IPS DF 4.7 (cell line): Measurements from ENCODE around the gene DUT.

Source experiments
- DNase-seq: peaks from one replicate; pipeline ENCODE4 v3.0.0-alpha.2; 2013; ENCODE audit warnings: low spot score; ENCODE audit errors: extremely low read depth

The DUT gene

DNA sequence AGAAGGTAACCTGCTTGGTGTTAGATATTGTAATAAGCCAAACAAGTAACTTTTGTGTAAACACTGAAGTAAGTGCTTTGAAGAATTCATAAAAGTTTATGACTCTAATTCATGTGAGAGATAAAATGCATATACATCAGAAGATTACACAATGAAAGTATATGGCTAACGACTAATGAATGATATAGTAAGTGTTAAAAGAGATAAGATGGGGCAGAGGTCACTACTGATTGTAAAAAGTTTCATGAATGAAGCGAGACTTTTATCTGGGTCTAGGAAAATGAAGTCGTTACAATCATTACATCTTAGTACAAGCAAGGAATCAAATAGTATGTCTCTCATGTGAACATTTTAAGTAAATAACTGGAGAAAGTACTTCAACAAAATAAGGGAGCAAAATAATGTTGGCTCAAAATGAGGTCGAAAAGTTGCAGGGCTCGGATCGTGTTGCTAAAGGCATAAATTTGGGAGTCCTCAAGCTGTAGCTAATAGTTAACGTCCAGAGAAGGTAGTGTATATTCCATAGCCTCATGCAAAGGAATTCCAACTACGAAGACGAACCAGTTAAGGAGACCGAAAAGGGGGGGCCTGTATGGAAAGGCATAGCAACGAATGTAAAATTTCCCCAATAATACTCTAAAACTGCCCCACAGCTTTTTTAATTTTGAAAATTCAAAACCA lies 984 bp upstream of the DUT start:
- no peak for DNase-seq

DNA sequence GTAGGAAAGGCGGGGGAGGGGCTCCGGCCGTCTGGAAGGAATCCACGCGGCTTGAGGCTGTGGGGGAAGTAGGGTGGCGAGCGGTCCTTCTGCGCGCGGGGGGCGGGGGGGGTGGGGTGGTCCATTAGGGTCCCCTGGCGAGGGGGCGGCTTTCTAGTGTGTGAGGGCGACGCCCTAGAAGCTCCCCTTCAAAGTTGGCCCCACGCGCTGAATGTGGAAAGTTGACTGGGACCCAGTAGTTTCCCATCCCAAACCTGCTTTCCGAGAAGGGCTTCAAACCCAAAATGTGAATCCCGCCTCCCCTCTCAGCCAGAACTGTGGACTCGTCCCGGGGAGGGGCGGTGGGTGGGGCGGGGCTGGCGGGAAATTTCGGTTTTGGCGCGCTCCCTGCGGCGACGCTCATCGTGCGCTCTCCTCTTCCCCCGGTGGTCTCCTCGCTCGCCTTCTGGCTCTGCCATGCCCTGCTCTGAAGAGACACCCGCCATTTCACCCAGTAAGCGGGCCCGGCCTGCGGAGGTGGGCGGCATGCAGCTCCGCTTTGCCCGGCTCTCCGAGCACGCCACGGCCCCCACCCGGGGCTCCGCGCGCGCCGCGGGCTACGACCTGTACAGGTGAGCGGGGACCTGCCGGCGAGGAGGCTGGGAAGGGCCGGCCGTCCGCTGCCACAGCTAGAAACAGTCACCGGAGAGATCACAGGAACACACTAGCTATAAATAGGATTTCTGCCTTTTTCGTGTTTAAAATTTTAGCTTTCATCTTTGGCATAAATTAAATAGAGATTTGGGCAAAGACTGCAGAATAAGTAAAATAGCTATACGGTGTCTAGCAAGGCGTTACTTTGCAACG lies 790 bp downstream of the DUT start:
- DNase-seq: no peak

DNA sequence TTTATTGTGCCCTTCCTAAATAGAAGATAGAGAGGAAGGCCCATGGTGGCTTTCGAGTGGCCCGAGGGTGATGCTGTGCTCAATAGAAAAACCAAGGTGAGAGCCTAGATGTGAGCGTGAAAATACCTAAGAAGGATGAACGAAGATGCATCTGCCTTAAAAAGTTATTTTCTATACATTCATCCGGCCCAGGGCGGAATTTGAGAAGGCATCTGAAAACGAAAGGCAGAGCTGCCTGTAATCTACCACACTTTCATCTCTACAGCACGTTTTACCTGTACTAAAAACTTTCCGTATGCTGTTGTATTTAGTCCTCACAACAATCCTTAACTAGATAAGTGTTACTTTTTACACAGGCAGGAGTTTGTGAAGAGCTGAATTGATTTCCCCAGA lies 1.4 kb downstream of the DUT start:
- DNase-seq: no peak

DNA sequence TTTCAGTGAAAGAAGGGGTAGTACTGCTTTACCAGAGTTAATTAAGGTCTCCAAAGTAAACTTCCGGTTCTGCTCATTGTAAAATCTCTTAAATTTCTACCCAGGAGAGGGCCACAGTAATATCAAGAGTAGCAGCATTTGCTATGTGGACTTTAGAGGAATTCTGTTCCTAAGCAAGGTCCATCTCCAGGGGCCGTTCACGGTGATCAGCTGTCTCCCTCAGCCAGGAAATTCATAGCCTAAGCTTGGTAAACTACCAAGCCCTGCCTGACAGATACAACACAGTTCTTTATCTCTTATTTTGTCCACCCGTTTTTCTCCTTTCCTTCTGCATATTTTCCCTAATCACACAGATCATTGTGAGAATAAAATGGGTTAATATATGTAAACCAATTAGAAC lies 2.3 kb downstream of the DUT start:
- DNase-seq: no peak

DNA sequence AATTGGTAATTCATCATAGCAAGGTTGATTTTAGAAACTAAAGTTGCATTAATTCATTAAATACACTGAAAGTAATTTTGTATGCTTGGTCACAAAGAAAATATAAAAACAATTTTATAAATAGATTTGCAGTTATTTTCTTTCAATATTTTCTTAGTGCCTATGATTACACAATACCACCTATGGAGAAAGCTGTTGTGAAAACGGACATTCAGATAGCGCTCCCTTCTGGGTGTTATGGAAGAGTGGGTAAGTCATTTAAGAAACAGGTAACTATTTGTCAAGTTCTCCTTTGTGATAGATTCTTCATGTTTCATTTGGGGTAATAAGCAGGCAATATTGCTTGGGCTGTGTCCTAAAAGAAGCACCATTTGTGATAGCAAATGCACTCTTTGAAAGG lies 3.0 kb downstream of the DUT start:
- DNase-seq: no peak

DNA sequence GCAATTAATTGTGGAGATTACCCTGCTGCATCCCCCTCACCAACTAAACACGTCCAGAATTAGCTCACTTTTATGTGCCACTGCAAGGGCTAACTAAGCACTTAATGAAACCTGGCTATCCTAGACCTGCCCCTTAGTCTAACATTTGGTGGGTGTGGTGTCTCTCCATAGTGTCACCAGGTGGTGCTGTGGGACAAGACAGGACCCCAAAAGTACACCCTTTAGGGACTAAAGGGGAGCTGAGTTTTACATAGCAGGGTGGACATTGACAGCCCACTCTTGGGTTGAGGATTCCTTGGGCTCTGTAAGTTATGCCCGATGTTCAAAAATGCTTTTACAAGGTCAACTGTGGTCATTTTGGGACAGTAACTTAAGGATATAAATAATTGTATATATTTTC lies 5.7 kb downstream of the DUT start:
- no peak for DNase-seq

DNA sequence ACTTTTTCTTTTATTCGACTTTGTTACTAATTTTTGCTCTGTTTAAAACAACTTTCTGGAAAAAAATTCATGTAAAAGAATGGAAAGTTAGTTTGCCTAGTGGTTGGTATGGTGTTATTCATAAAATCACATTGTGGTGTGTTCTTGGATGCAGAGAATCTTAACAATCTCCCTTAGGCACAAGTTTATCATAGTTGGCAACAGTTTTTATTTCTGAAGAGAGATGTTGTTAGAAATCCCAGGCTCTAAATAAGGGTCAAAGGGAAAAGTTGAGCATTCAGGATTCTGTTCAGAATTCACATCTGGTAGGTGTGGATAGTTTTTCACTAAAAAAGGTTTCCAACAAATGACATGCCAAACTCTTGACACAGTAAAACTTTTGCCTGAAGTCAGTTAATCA lies 6.4 kb downstream of the DUT start:
- no peak for DNase-seq

DNA sequence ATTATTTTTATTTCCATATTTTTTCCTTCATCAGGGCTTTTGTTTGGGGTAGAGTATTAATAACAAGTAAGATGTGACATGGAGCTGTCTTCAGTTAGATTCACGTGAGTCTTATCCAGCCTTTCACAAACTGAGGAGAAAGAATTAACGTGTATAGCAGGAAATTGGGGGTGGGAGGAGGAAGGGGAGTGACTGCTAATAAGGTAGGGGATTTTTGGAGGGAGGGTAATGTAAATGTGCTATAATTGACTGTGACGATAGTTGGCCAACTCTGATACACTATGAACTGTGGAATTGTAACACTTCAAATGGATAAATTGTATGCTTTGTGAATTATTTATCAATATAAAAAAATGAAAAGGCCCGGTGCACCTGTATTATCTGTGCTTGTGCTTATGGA lies 8.9 kb downstream of the DUT start:
- DNase-seq: no peak

DNA sequence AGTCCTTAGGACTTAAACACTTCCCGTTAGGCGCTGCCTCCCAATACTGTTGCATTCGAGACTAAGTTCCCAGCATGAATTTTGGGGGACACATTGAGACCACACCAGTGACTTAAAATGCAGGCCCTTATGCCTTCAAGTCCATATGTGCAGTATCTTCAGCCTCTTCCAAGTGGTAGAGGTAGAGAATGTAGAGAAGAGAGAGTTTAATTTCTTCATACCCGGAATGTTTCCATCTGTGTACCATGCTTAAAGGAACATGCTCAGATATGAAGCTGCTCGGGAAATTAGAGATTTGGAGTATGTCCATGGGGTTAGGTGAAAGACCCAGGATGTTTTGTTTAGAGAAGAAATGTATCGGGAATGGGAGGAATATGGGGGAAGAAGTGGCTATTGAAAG lies 12.6 kb downstream of the DUT start:
- DNase-seq: no peak

DNA sequence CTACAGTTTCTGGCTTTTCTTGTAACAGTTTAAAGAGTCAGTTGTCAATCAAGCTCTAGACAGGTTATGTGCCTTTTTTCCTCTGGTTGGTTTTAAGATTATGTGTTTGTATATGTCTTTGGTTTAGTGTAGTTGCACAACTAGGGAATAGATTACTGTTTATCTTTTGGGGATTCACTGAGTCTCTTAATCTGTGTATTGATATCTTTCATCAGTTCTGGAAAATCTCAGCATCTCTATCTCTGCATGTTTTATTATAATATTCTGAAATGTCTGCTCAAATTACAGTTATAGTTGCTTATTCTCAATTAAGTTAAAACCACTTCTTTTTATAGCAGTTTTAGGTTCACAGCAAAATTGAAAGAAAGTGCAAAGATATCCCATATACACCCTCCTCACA lies 14.3 kb downstream of the DUT start:
- no peak for DNase-seq

DNA sequence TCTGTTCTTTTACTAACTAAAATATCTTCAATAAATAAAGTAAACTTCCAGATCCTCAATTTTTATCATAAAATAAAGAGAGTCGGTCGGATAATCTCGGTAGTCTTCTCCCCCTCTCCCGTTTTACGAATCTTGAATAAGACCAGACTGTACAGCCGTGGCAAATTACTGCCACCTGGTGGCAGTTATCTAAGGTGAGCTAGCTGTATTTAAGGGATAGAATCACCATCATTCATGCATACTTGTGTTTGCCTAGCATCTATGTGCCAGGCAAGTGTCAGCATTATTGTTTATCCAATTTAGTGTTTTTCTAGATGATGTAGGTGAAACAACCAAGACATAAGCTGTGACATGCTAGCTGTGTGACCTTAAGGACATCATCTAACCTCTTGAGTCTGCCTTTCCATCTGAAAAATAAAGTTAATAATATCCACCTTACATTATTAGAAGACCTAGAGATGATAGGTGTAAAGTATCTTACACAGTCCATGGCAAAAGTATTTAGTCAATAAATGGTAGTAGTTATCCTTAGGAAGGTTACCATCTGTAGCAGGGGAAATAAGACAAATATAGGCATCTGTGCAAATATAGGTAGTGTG lies 21.3 kb downstream of the DUT start:
- DNase-seq: no peak

DNA sequence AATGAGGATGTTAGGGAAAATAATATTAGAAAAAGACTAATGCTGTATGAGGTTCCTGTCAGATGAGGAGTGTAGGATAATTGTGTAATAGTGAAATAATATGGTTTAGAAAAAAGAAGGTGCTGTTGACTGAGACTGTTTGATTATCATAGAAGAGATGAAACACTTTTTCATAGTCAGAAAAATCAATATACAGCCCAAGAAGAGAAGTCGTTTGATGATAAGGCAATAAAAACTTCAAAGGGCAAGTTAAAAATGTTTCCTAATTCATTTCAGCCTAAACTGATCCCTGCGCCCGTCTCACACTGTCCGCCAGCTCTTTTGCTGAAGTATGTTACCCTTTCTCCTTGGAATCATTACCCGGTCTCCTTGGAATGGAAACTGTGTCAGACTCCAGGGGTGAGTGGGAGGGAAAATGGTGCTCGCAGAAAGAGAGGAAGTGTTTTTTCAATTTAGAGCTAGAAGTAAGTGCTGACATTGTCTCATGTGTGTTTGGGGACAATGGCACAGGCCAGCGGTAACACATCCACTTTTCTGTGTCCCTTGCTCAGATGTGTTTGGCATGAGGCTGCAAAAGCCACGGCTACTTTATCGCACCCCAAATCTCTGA lies 23.6 kb downstream of the DUT start:
- DNase-seq: no peak

DNA sequence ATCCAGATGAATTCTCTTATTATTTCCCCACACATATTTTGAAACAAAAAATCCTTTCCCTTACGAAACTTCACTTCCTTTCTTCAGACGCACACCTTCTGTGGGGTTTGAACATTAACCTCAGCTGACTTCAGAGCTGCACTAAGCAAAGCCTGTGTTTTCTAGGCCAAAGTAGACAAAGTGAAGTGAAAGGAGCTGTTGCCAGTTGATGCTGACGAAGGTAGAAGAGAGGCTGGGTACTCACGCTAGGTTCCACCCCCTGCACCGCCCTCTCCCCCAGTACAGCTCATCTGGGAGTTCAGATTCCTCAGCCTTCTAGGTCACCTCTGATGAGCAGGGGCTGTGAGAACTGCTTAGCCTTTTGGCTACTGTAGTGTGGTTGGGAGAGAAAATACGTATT lies 24.1 kb downstream of the DUT start:
- no peak for DNase-seq

DNA sequence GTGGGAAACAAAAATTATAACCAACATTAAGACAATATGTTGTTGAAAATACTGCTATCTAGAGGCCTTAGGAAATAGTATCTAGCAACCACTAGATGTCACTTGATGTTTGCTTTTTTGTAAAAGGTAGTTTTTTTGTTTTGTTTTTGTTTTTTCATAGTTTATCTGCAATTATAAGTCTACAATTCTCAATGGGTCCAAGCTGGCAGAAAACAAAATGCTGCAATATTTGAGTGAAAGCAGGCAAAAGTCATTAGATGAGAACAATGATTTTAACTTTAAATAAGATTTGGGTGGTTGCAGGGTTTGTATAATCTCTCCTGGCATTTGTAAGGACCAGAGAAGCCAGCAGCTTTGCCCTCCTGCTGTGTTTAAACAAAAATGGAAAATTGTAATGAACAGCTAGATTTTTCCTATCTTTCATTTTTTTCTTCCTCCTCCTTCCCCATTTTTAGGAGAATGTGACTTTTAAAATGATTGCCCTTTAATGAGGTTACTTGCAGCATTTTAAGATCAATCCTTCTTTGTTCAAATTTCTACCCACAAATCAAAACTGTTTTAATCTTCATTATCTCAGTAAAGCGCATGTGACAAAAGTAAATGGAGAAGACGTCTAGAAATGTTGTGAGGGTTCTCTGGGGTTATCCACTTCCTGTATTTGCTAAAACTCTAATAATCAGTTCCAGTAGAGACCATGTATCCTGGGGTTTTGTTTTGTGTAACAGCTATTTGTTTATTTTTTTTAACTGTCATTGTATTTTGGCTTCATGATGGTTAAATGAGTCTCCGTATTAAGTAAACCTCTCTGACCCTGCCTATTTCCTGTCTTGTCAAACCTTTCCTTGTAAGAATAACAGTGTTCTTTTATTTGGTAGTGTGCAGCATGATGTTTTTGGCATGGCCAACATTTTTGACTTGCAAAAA lies 27.3 kb downstream of the DUT start:
- no peak for DNase-seq

DNA sequence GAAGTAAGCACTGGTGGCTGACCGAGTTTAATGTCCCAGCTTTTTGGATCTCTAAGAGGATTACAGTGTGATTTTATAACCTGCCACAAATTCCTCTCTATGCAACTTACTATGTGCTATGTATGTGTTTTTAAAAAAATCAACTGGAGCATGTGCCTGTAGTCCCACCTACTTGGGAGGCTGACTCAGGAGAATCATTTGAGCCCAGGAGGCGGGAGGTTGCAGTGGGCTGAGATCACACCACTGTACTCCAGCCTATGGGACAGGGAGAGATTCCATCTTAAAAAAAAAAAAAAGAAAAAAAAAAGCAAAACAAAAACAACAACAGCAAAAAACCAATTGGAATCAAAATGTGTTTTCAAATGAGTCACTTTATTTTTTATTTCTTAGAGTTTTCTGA lies 29.6 kb downstream of the DUT start:
- DNase-seq: no peak

DNA sequence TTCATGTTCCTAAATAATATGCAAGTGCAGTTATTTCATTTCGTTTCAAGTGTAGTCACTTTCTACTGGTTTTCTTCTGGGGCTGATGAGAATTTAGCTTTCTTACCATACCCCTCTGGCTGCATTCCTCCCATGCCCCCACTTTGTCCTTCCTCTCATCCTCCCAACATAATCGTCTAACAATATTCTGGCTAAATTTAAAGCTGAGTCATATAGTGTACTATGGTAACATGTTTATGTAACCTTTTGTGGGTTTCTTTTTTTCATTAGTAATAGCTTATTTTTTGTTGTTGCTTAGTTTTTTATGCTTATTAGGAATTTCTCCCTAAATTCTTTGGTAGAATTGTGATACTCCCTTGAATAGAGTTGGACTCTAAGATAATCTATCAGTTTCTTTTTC lies 30.5 kb downstream of the DUT start:
- DNase-seq: no peak

DNA sequence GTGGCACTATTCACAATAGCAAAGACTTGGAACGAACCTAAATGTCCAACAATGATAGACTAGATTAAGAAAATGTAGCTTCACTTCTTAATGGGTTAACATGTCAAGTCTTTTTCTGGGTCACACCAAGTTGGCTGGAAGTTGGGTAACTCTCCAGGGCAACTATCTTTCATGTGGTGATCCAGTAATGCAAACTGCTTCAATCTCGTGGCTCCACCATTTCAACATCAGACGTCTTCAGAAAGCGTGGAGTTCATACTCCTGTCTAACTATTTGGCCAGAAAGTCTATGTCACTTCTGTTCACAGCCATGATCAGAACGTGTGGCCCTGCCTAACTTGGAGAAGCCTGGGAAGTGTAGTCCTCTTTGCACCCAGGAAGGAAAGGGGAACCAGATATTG lies 32.2 kb downstream of the DUT start:
- no peak for DNase-seq

DNA sequence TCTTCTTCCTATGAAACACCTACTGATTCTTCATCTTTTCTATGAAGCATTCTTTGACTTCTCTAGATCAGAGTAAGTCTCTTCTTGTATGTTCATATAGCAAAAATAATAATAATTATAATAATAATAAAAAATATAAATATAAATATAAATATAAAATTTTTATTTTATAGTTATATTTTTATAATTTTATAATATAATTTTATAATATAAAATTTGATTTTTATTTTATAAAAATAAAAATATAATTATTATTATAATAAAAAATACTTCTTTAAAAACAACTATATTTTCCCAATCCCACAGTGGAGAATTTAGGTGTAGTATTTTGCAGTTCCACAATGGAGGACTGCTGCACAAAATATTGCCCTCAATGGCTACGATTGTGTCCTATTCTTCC lies 34.3 kb downstream of the DUT start:
- DNase-seq: no peak

DNA sequence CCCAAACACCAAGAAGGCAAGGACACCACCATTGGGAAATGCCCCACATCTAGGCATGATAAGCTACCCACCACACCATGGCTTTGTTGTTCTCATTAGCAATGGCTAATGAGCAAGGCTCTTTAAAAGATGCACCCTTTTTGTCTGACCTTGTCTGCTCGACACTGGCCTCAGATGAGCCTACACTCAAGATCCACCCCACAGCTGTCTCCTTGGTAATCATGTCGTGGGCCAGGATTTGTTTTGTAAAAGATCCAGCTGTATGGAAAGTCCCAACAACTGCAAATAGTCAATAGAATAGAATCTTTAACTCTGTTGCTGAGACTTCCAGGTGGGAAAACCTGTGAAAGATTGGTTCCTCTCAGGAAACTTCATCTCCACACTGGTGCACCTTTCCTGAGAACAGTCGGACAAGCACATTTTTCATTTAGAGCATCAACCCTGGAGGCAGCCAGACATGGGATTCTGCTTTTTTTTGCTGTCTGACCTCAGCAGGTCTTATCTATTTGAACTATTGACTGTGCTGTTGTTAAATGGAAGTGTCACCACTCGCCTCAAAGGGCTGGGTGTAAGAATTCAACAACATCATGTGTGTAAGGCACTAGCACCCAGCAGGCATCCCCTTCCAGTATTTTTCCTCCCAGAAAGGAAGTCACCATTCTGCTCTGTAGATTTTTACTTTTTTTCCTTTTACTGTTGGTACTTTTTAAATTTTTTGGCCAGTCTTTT lies 35.5 kb downstream of the DUT start:
- no peak for DNase-seq

DNA sequence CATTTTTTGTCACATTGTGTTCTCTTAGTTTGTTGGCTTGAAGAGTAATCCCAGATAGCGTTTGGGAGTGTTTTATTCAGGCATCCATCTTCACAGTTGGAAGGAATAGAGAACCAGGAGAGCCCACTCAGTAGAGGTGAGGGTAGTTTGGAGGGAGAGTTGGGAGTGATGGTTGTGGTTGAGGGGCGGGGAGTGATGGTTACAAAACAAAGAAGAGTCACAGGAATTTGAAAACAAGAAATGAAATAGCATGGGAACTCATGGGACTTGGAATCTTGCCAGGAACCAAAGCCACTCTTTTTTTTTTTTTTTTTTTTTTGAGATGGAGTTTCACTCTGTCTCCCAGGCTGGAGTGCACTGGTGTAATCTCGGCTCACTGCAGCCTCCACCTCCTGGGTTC lies 36.3 kb downstream of the DUT start:
- DNase-seq: no peak

DNA sequence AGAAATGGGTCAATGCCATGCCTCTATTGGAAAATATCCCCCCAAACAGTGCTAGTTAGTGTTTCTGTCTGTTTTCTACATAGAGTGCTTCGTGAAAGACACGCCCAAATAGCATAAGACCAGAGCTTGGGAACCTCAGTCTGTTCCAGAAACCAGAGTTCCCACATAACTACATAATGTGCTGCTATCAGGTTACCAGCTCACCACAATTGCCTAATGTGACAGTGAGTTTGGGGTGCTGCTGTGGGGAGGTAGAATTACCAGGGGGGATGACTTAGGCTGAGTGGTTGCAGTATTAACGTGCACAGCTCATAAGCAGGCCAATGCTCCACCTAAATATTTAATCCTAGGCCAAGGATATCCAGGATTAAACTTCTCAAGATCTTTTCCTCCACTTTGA lies 39.2 kb downstream of the DUT start:
- DNase-seq: no peak
